Common myeloid progenitor, CD34-positive (primary cell): Measurements from ENCODE around the gene GRIK4.

Experiments used
- CTCF ChIA-PET: fragments of 350-600 bp; sonication (Branson Sonifier 250); formaldehyde crosslinking; loops from one replicate; lab custom pipeline; 2021; ENCODE audit warnings: antibody characterized with exemption; lab: Charles Lee
- POLR2A ChIA-PET: fragments of 350-600 bp; sonication (Branson Sonifier 250); formaldehyde crosslinking; loops from one replicate; lab custom pipeline; 2021; ENCODE audit warnings: antibody characterized with exemption; lab: Charles Lee
- DNase-seq, 3 donors: peaks; one replicate each; pipeline versions ENCODE4 v3.0.0 to v3.0.0-alpha.2; 2013
- H3K27ac ChIP-seq, 2 experiments: 1 replicate in 1 of 2; 2 replicates in 1 of 2; pipeline ENCODE4 v1.7.0; 2013; ENCODE audit warnings: inconsistent platforms in 2 of 2, low read length in 2 of 2, mild to moderate bottlenecking in 2 of 2, low read depth in 1 of 2, moderate library complexity in 1 of 2; ENCODE audit not compliant: severe bottlenecking in 2 of 2, insufficient read depth in 1 of 2, poor library complexity in 1 of 2
- H3K27me3 ChIP-seq, 5 experiments: replicated peaks in 2 of 5; 1 replicate in 3 of 5; 2 replicates in 2 of 5; pipeline versions ENCODE4 v1.6.1 to v1.7.0; 2013; ENCODE audit warnings: low read length in 4 of 5, mild to moderate bottlenecking in 2 of 5, moderate library complexity in 2 of 5, inconsistent platforms in 1 of 5; ENCODE audit not compliant: insufficient read depth in 5 of 5, control insufficient read depth in 4 of 5
- H3K36me3 ChIP-seq, 4 experiments: 1 replicate in 2 of 4; 2 replicates in 2 of 4; pipeline versions ENCODE4 v1.6.1 to v1.7.0; 2013; ENCODE audit warnings: low read length in 3 of 4, control low read depth in 1 of 4, mild to moderate bottlenecking in 1 of 4; ENCODE audit not compliant: control insufficient read depth in 4 of 4, insufficient read depth in 4 of 4
- H3K4me1 ChIP-seq, 4 experiments: 1 replicate in 3 of 4; 2 replicates in 1 of 4; pipeline versions ENCODE4 v1.6.1 to v1.7.1; 2013; ENCODE audit warnings: low read length in 3 of 4, mild to moderate bottlenecking in 3 of 4, control low read depth in 1 of 4, inconsistent platforms in 1 of 4, moderate library complexity in 1 of 4; ENCODE audit not compliant: control insufficient read depth in 4 of 4, insufficient read depth in 4 of 4; ENCODE audit errors: control extremely low read depth in 1 of 4
- H3K4me3 ChIP-seq, 7 experiments: 1 replicate in 4 of 7; 2 replicates in 3 of 7; pipeline versions ENCODE4 v1.5.1 to v1.7.0; 2013; ENCODE audit warnings: mild to moderate bottlenecking in 7 of 7, low read length in 6 of 7, moderate library complexity in 6 of 7, inconsistent platforms in 2 of 7, low read depth in 2 of 7, control low read depth in 1 of 7; ENCODE audit not compliant: insufficient read depth in 4 of 7, control insufficient read depth in 1 of 7; ENCODE audit errors: extremely low read depth in 1 of 7
- H3K9me3 ChIP-seq, 5 experiments: 1 replicate in 4 of 5; 2 replicates in 1 of 5; pipeline versions ENCODE4 v1.6.1 to v1.7.1; 2013; ENCODE audit warnings: low read length in 4 of 5, mild to moderate bottlenecking in 2 of 5, inconsistent platforms in 1 of 5, low read depth in 1 of 5, moderate library complexity in 1 of 5; ENCODE audit not compliant: control insufficient read depth in 4 of 5, insufficient read depth in 2 of 5; ENCODE audit errors: control extremely low read depth in 1 of 5
- WGBS: methylation state at CpG from one replicate; pipeline ENCODE4 v1.1.5; 2013; ENCODE audit not compliant: insufficient coverage; 5-methylcytosine and 5-hydroxymethylcytosine counted together

GRIK4 gene

GRCh38 chr11:120651396-120651795 is 139.8 kb downstream of the GRIK4 start:
- no peak for DNase-seq
- Histone ChIP-seq H3K4me3 (no peak overlapping the region), H3K27ac (no peak overlapping the region), H3K36me3 (no peaks in the 10 kb centered on the region), H3K4me1 (no peaks in the 10 kb centered on the region), H3K27me3 (peaks cover 0 to 3% (median 0%) of the 10 kb centered on the region in 5 experiments), H3K9me3 (no peaks in the 10 kb centered on the region)
- ChIA-PET CTCF (no interaction called here), POLR2A (no interaction called here)
- 94% methylated on average over 3 of the region's 3 CpGs for WGBS

GRCh38 chr11:120651836-120652235 is 140.3 kb downstream of the GRIK4 start:
- Histone ChIP-seq H3K27me3 (peaks cover 0 to 3% (median 0%) of the 10 kb centered on the region in 5 experiments), H3K36me3 (no peaks in the 10 kb centered on the region), H3K27ac (no peak overlapping the region), H3K9me3 (no peaks in the 10 kb centered on the region), H3K4me3 (no peak overlapping the region), H3K4me1 (no peaks in the 10 kb centered on the region)
- ChIA-PET CTCF (no interaction called here), POLR2A (no interaction called here)
- WGBS = 91% methylated on average over 4 of the region's 6 CpGs
- no peak for DNase-seq

DNA sequence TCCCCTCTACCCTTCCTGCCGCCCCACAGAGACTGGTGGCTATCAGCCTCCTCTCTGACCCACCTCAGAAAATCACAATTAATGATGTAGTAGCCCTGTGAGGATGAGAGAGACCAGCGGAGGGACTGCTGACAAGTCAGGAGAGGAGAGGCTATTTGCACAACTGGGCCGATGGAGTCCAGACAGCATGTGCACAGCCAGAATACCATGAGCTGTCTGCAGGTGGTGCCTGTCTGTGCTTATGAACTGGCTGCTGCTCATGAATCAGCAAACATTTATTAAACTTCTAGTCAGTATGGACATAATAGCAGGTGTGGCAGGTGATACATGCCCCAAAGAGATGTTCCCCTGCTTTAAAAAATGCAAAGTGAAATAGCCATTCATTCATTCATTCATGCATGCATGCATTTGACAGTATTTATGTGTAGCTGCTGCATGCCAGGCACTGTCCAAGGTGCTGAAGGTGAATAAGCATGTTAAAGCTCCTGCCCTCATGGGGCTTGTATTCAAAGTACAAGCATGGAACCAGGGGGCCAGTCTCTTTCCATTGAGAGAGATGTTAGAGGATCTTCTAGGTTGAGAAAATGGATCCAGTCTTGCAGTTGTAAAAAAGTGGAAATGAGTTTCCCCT is 141.3 kb downstream of the GRIK4 start:
- Histone ChIP-seq H3K4me1 (no peaks in the 10 kb centered on the region), H3K4me3 (no peak overlapping the region), H3K27ac (no peak overlapping the region), H3K36me3 (no peaks in the 10 kb centered on the region), H3K9me3 (no peaks in the 10 kb centered on the region), H3K27me3 (peaks cover 0 to 3% (median 0%) of the 10 kb centered on the region in 5 experiments)
- 100% methylated on average over 2 of the region's 3 CpGs for WGBS
- ChIA-PET CTCF (interaction anchor here (0.6 to 1.2 kb wide), 2 partner anchors 14 to 31 kb away, joined by 3 to 4 read pairs; no protein-coding TSS in a partner anchor), POLR2A (no interaction called here)
- peak in 2 of 3 donors; percentile 24 to 30 for DNase-seq

GRCh38 chr11:120655589-120655988 is 144.0 kb downstream of the GRIK4 start:
- no peak for DNase-seq
- Histone ChIP-seq H3K27ac (no peak overlapping the region), H3K36me3 (no peaks in the 10 kb centered on the region), H3K9me3 (no peaks in the 10 kb centered on the region), H3K27me3 (peaks cover 0 to 3% (median 2%) of the 10 kb centered on the region in 5 experiments), H3K4me3 (no peak overlapping the region), H3K4me1 (no peaks in the 10 kb centered on the region)
- ChIA-PET CTCF (no interaction called here), POLR2A (no interaction called here)
- WGBS = 88% methylated on average over 5 of the region's 5 CpGs

DNA sequence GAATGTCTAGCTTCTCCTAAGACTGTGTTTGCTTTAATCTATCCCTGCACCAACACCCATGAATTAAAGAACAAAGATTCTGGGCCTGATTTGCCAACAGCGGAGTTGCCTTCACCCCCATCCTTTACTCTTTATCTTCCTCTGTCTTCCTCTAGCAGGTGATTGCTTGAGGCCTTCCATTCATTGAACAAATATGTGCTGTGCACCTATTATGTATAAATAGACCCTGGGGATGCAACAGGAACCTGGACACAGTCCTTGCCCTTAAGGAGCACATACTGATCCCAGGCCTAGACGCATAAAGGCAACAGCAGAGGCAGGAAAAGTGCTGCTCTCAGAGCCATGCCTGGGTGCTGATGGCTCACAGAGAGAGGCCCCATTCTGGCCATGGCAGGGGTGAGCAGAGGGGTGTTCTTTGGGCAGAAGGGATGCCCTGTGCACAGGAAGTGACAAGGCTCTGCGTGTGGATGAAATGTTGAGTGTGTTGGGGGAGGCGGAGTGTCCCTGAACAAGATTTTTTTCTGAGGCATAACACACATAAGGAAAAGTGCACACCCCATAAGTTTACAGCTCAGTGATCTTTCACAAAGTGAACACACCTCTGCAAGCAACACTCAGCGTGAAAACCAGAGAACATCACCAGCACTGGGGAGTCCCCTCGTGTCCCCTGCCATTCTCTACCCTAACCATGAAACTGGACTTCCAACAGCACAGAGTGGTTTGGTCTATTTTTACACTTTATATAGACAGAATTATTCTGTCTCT is 145.9 kb downstream of the GRIK4 start:
- POLR2A ChIA-PET = no interaction called here
- WGBS = 100% methylated on average over 3 of the region's 6 CpGs
- Histone ChIP-seq H3K27ac (no peak overlapping the region), H3K4me3 (no peak overlapping the region), H3K27me3 (peaks cover 0 to 2% (median 0%) of the 10 kb centered on the region in 5 experiments), H3K9me3 (no peaks in the 10 kb centered on the region), H3K4me1 (no peaks in the 10 kb centered on the region), H3K36me3 (no peaks in the 10 kb centered on the region)
- CTCF ChIA-PET = interaction anchor here (2.7 kb wide), 1 partner anchor 25 kb away, joined by 6 read pairs; no protein-coding TSS in a partner anchor
- no peak for DNase-seq

- H3K4me3 ChIP-seq = no peak overlapping the region
- CTCF ChIA-PET = interaction anchor here (2.7 kb wide), 2 partner anchors 9 to 26 kb away, joined by 6 to 9 read pairs; no protein-coding TSS in a partner anchor
- H3K27me3 ChIP-seq = peaks cover 0 to 2% (median 0%) of the 10 kb centered on the region in 5 experiments
- DNase-seq = no peak
- H3K27ac ChIP-seq = no peak overlapping the region
- WGBS = no CpG with 5 or more reads among the region's 3 CpGs
- POLR2A ChIA-PET = no interaction called here
- no peaks in the 10 kb centered on the region for H3K9me3 ChIP-seq
- H3K36me3 ChIP-seq = no peaks in the 10 kb centered on the region
- peaks cover 0 to 1% (median 0%) of the 10 kb centered on the region in 4 experiments for H3K4me1 ChIP-seq
Measured at GRCh38 chr11:120658071-120658423, 146.5 kb downstream of the GRIK4 start.

DNA sequence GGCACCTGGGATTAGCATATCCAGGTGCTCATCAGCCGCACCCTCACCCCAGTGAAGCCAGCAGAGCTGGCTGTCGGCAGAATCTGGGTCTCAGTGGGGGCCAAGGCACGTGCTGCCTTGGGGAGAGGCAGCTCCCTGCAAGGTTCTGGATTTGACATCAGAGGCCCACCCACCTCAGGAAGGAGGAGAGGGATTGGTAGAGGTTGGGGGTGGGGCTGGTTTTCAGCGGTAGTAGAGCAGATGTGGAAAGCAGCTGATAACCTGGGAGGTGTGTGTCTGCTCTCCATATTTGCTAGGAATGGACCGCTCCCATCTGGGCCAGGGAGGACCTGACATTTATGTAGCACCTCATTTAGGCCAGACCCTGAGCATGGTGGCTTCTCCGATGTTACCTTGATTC is 147.5 kb downstream of the GRIK4 start:
- CTCF ChIA-PET = interaction anchor here (0.6 to 2.7 kb wide), 3 partner anchors 10 to 98 kb away, joined by 3 to 9 read pairs (median 6); no protein-coding TSS in a partner anchor
- H3K27ac ChIP-seq = no peak overlapping the region
- WGBS = 100% methylated on average over 5 of the region's 6 CpGs
- no peak for DNase-seq
- no peaks in the 10 kb centered on the region for H3K36me3 ChIP-seq
- no peak overlapping the region for H3K4me3 ChIP-seq
- H3K27me3 ChIP-seq = peaks cover 0 to 2% (median 0%) of the 10 kb centered on the region in 5 experiments
- POLR2A ChIA-PET = no interaction called here
- H3K9me3 ChIP-seq = no peaks in the 10 kb centered on the region
- H3K4me1 ChIP-seq = peaks cover 0 to 2% (median 0%) of the 10 kb centered on the region in 4 experiments
